NOMO-1 treated with DMSO at 0.1 percent for 48 hours (cell line): Measurements from ENCODE around the gene GSTM3.
"Not testable (repeated sequence)": the region's sequence is repeated elsewhere in the genome, so short reads cannot be mapped to it uniquely, and the experiment has no call there.

ENCODE experiments used
- DNase-seq: peaks from one replicate; lab custom pipeline; 2025; ENCODE audit not compliant: unreplicated experiment; lab: John Stamatoyannopoulos, UW

GSTM3 gene

DNA sequence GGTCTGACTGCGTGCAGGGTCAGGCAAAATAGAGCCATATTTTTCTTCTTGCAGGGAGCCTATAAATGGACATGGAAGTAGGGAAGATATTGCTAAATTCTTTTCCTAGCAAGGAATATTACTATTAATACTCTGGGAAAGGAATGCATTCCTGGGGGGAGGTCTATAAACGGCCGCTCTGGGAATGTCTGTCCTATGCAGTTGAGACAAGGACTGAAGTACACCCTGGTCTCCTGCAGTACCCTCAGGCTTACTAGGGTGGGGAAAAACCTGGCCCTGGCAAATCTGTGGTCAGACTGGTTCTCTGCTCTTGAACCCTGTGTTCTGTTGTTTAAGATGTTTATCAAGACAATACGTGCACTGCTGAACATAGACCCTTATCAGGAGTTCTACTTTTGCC is 31.9 kb downstream of the GSTM3 start:
- not testable (repeated sequence) for DNase-seq

DNA sequence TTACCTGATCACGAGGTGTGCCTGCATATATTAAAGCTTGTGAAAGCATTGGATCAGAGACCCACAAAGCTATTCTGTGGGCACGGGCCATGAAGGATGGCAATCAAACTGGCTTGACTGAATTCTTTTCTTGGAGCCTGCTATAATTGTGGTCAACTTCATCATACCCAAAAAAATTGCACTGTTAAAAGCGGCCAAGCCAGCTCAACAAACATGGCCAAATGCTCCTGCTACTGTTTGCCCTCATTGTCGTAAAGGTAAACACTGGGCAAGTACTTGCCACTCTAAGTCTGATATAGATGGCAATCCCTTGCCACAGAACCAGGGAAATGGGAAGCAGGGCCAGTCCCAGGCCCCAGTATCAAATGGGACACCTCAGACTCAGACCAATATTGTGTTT is 35.4 kb downstream of the GSTM3 start:
- no peak for DNase-seq

DNA sequence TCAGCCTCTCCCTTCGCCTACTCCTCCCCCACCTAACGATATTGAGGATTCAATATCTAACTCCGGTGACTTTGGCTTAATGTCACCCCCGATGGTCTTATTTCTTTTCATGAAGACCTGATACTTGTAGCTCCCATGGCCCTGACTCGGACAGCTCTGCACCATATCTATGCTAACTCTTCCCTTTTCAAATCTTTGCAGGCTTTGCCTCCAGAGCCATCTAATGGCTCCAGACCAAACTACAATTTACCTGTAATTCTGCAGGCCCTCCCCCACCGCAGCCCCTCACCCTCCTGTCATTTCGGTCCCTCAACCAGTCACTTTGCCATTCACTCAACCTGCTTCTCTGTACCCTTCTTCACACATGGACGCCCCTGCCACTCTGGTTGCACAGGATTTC is 36.7 kb downstream of the GSTM3 start:
- DNase-seq = no peak

DNA sequence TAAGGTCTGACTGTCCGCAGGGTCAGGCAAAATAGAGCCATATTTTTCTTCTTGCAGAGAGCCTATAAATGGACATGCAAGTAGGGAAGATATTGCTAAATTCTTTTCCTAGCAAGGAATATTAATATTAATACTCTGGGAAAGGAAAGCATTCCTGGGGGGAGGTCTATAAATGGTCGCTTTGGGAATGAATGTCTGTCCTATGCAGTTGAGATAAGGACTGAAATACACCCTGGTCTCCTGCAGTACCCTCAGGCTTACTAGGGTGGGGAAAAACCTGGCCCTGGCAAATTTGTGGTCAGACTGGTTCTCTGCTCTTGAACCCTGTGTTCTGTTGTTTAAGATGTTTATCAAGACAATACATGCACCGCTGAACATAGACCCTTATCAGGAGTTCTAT is 37.9 kb downstream of the GSTM3 start:
- not testable (repeated sequence) for DNase-seq

DNA sequence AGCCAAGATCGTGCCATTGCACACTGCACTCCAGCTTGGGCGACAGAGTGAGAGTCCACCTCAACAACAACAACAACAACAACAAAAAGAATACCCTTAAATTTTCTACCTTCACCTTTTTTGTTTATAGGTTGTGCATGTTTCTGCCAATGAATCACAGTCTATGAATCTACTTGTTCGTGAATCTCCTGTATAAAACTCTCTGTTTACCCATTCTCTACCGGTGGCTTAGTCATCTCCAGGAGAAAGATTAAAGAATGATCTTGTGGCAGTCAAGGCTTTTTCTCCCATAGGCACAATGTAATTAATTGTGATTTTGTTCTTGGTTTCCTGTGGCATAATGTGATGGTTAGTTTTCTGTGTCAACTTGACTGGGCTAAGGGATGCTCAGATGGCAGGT is 43.0 kb downstream of the GSTM3 start:
- not testable (repeated sequence) for DNase-seq

DNA sequence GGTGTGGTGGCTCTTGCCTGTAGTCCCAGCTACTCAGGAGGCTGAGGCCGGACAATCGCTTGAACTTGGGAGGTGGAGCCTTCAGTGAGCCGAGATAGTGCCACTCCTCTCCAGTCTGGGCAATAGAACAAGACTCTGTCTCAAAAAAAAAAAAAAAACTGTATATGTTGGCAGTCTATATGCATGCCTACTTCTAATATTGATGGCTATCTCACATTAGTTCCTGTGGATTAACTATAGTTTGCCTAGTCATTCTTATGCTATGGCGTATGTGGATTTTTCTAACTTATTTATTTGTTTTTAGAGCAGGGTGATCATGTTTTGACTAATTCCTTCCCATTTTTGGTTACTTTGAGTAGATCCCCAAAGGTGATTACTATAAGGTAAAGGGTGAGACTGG is 43.8 kb downstream of the GSTM3 start:
- no peak for DNase-seq

DNA sequence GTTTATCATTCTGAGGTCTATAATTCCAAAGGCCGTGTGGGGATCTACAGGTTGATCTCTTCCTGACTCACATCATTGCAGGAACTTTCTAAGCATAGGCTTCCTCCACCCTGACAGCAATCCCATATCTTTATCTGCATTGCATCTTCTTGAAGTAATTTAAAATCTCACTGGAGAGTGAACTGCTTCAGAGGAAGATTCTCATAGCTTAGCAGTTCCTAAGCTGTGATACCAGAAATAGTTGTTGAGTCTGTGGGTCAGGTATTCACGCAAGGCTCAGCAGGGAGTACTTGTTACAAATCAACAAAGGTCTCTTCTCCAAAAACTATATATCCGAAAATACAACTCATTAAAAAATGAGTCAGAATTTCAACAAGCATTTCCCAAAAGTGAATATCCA is 45.7 kb downstream of the GSTM3 start:
- DNase-seq = not testable (repeated sequence)

DNA sequence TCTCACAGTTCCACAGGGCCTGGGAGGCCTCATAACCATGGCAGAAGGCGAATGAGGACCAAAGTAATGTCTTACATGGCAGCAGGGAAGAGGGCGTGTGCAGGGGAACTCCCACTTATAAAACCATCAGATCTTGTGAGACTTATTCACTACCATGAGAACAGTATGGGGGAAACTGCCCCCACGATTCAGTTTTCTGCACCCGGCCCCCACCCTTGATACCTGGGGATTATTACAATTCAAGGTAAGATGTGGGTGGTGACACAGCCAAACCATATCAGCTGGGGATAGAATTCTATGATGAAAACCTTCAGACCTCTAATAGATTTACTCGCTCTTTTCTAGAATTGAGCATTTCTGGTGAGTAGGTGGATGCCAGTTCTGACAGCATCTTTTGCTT is 46.4 kb downstream of the GSTM3 start:
- DNase-seq = not testable (repeated sequence)

DNA sequence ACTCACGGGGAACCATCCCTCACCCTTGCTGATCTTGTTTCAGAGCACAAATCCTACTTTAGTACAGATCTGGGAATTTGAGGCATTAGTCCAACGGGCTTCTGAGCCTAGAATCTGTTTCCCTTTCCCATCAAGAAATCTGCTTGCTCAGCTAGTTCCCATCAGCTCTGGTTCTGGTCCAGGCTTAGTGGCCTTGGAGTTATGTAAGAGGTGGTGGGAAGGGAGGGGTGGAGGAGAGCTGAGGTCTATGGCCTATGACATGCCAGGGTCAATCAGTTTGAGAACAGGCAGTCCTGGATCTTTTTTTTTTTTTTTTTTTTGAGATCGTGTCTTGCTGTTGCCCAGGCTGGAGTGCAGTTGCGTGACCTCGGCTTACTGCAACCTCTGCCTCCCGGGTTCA is 49.1 kb downstream of the GSTM3 start:
- no peak for DNase-seq

DNA sequence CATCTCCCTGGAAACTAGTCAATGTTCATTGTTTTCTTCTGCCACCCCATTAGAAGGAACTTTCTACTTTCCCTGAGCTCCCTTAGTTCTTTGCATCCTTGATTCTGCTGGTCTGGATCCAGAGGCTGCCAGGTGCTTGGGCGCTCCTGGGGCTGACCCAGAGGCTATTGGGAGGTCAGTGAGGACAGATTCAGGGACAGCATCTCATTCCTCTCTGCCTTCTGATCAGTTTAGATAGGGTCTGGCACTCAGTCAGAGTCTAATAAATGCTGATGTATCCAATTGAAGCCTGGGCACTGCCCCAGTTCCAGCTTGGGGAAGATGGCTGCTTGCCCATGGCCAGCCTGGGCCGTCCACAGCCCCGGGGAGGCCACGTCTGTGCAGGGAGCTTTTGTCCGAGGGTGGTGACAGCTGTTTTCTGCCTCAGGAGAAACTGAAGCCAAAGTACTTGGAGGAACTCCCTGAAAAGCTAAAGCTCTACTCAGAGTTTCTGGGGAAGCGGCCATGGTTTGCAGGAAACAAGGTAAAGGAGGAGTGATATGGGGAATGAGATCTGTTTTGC is 50.9 kb downstream of the GSTM3 start:
- no peak for DNase-seq

DNA sequence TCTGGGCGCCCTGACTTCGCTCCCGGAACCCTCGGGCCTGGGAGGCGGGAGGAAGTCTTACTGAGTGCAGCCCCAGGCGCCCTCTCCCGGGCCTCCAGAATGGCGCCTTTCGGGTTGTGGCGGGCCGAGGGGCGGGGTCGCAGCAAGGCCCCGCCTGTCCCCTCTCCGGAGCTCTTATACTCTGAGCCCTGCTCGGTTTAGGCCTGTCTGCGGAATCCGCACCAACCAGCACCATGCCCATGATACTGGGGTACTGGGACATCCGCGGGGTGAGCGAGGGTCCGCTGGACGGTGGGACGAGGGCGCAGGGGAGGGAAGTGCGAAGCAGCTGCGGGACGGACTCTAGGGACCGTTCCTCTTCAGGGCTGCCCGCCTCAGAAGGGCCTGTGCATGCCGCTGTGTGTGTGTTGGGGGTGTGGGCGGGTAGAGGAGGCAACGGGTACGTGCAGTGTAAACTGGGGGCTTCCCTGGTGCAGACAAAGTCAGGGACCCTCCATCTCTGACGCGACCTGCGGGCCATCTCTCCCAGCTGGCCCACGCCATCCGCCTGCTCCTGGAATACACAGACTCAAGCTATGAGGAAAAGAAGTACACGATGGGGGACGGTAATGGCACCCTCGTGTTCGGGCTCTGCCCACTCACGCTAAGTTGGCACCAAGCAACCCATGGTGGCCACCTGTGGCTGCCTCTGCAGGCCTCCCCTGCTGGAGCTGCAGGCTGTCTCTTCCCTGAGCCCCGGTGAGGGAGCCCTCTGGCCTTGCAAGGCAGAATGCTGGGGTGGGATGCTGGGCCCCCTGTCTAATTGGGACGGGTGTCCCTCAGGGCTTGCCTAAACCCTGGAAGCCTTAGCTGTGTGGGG is 53.0 kb downstream of the GSTM3 start, which contains the start of gene GSTM1:
GSTM1 (plus strand) TSS at position 177 of the 859 bp plus-strand sequence; CDS start at position 234, 57 bp downstream.
- DNase-seq = no peak

DNA sequence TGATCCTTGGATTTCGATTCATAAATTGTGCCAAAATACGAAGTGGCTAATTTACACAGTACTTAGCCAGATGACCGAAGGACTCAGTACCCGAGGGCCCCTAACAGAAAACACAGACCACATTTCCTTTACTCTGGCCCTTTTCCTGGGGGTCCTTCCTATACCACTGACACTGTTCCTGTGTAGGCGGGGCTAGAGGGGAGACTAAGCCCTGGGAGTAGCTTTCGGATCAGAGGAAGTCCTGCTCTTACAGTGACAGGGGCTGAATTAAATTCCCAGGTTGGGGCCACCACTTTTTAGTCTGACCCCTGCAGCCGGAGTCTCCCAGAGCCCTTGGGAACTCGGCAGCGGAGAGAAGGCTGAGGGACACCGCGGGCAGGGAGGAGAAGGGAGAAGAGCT is 53.7 kb downstream of the GSTM3 start:
- not testable (repeated sequence) for DNase-seq

DNA sequence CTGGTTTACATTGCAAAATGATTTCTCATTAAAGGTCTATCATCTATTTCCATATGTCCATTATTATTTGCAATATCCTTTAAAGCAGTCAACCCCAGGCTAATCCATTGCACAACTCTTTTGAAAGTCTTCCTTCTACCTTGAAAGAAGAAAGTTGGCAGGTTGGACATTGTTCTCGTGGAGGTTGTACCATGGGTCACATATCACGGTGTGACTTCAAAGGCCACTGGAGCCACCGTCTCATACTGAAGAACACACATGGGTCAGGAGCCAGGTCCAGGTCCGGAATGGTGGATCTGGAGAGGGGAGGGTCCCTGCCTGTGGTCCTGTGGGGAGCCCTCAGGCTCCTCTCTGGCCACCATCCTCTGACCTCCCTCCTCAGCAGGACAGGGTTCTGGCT is 54.9 kb downstream of the GSTM3 start:
- DNase-seq = not testable (repeated sequence)

DNA sequence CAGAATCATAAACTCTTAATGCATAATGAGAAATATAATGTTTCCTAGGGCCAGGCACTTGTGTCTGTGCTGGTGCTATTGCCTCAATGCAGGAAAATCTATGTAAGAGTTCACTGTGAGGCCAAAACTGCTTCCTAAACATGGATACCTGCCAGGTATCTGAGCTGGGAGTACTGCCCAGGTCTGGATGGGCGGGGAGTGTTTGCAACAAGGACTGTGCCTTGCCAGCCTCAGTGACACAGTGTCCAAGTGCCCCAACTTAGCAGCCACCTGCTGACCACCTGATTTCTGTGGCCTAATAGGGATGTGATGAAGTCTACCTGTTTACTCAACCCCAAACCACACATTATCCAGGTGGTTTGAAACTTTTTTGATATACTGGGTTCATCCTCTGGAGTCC is 55.4 kb downstream of the GSTM3 start:
- not testable (repeated sequence) for DNase-seq

DNA sequence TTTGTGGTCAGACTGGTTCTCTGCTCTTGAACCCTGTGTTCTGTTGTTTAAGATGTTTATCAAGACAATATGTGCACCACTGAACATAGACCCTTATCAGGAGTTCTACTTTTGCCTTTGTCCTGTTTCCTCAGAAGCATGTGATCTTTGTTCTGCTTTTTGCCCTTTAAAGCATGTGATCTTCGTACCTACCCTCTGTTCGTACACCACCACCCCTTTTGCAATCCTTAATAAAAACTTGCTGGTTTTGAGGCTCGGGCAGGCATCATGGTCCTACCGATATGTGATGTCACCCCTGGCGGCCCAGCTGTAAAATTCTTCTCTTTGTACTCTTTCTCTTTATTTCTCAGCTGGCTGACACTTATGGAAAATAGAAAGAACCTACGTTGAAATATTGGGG is 56.1 kb downstream of the GSTM3 start:
- DNase-seq = not testable (repeated sequence)
